Smooth muscle cell (in vitro differentiated cells): ENCODE measurements around the gene EPS15. TPM values are rescaled to one million over a fixed set of nuclear protein-coding genes. Genes with fewer than 3 reads are reported as not detected.
"Not testable (repeated sequence)": the region's sequence is repeated elsewhere in the genome, so short reads cannot be mapped to it uniquely, and the experiment has no call there.

Source experiments
- DNase-seq: peaks from one replicate; lab custom pipeline; 2025; ENCODE audit not compliant: unreplicated experiment; lab: John Stamatoyannopoulos, UW
- H2AFZ ChIP-seq: fragments of 200-600 bp; sonication (generic); 2 replicates; pipeline ENCODE4 v1.6.0; 2016; ENCODE audit warnings: antibody characterized with exemption, low read depth, mild to moderate bottlenecking
- H3F3A ChIP-seq: fragments of 200-600 bp; sonication (generic); 2 replicates; pipeline ENCODE4 v1.6.0; 2017; ENCODE audit warnings: antibody characterized with exemption, low read depth
- H3K27ac ChIP-seq: fragments of 200-600 bp; sonication (generic); 2 replicates; pipeline ENCODE4 v1.5.1; 2016; ENCODE audit warnings: low read depth, mild to moderate bottlenecking
- H3K27me3 ChIP-seq: fragments of 200-600 bp; sonication (generic); 2 replicates; pipeline ENCODE4 v1.6.1; 2016; ENCODE audit warnings: low read depth, mild to moderate bottlenecking
- H3K36me3 ChIP-seq: fragments of 200-600 bp; sonication (generic); 2 replicates; pipeline ENCODE4 v1.5.1; 2016; ENCODE audit warnings: low read depth
- H3K4me1 ChIP-seq: fragments of 200-600 bp; sonication (generic); 2 replicates; pipeline ENCODE4 v1.5.1; 2016; ENCODE audit warnings: low read depth
- H3K4me2 ChIP-seq: fragments of 200-600 bp; sonication (generic); 2 replicates; pipeline ENCODE4 v1.6.0; 2016; ENCODE audit warnings: mild to moderate bottlenecking
- H3K4me3 ChIP-seq: fragments of 200-600 bp; sonication (generic); 2 replicates; pipeline ENCODE4 v1.5.1; 2016; ENCODE audit warnings: mild to moderate bottlenecking
- H3K79me2 ChIP-seq: fragments of 200-600 bp; sonication (generic); 2 replicates; pipeline ENCODE4 v1.6.0; 2016; ENCODE audit warnings: low read depth, mild to moderate bottlenecking
- H3K9ac ChIP-seq: fragments of 200-600 bp; sonication (generic); 2 replicates; pipeline ENCODE4 v1.6.0; 2016; ENCODE audit warnings: low read depth
- H3K9me3 ChIP-seq: fragments of 200-600 bp; sonication (generic); replicated peaks from 2 replicates; pipeline ENCODE4 v1.5.1; 2016; ENCODE audit warnings: low read depth
- H4K20me1 ChIP-seq: fragments of 200-600 bp; sonication (generic); 2 replicates; pipeline ENCODE4 v1.6.0; 2016; ENCODE audit warnings: low read depth
- CTCF ChIP-seq: fragments of 200-600 bp; sonication (generic); IDR thresholded peaks from 2 replicates; pipeline ENCODE4 v1.5.1; 2017; ENCODE audit warnings: borderline replicate concordance, mild to moderate bottlenecking, antibody characterized with exemption; ENCODE audit not compliant: insufficient read depth, poor library complexity, severe bottlenecking
- WGBS: methylation state at CpG from one replicate; pipeline ENCODE4 v1.1.7; 2016; ENCODE audit warnings: low lambda C conversion rate; 5-methylcytosine and 5-hydroxymethylcytosine counted together
- polyA plus RNA-seq: library from polyadenylated mRNA; unstranded; fragments of >200 nt; fragmentation: Nextera tagmentation; extraction: Ambion mirVana; gene quantifications from 2 replicates; pipeline ENCODE4 v1.2.1, GENCODE V29; 2016
- total RNA-seq: library from RNA; depleted of rRNA; stranded (reverse); fragments of >200 nt; gene quantifications from 2 replicates; pipeline ENCODE4 v1.2.3, GENCODE V29; 2014

The EPS15 gene
- total and polyA plus RNA-seq, 2 experiments from 2014 or later: 9.0 to 54.3 TPM

GRCh38 chr1:51487628-51488027 is 31.4 kb downstream of the EPS15 start:
- no peaks in the 10 kb centered on the region for H3F3A ChIP-seq
- 96% methylated on average over 1 of the region's 1 CpG for WGBS
- TF ChIP-seq CTCF: no peak

GRCh38 chr1:51484591-51484990 is 34.5 kb downstream of the EPS15 start:
- Histone ChIP-seq H3K4me1 (no peaks in the 10 kb centered on the region), H3K4me3 (no peak overlapping the region), H3K9me3 (no peaks in the 10 kb centered on the region), H3K4me2 (no peak overlapping the region), H2AFZ (no peak overlapping the region), H4K20me1 (peaks cover 45% of the 10 kb centered on the region), H3K36me3 (no peaks in the 10 kb centered on the region), H3K79me2 (peaks cover 64% of the 10 kb centered on the region), H3K27me3 (no peaks in the 10 kb centered on the region), H3K27ac (no peak overlapping the region), H3F3A (no peaks in the 10 kb centered on the region), H3K9ac (no peak overlapping the region)
- TF ChIP-seq CTCF: no peak
- DNase-seq: no peak

More at GRCh38 chr1:51487628-51488027, 31.4 kb downstream of the EPS15 start:
- no peaks in the 10 kb centered on the region for H3K36me3 ChIP-seq
- no peaks in the 10 kb centered on the region for H3K4me1 ChIP-seq
- no peak overlapping the region for H3K9ac ChIP-seq
- H3K4me3 ChIP-seq: no peak overlapping the region
- no peak overlapping the region for H2AFZ ChIP-seq
- no peaks in the 10 kb centered on the region for H3K9me3 ChIP-seq
- peaks cover 67% of the 10 kb centered on the region for H4K20me1 ChIP-seq
- no peak for DNase-seq
- no peak overlapping the region for H3K4me2 ChIP-seq
- peaks cover 77% of the 10 kb centered on the region for H3K79me2 ChIP-seq
- no peak overlapping the region for H3K27ac ChIP-seq
- no peaks in the 10 kb centered on the region for H3K27me3 ChIP-seq

GRCh38 chr1:51482881-51483280 is 36.2 kb downstream of the EPS15 start:
- DNase-seq: no peak
- no peaks in the 10 kb centered on the region for H3K27me3 ChIP-seq
- H3K9ac ChIP-seq: no peak overlapping the region
- TF ChIP-seq CTCF: no peak
- no peak overlapping the region for H3K4me3 ChIP-seq
- H3K4me2 ChIP-seq: no peak overlapping the region
- H3K36me3 ChIP-seq: no peaks in the 10 kb centered on the region
- WGBS: 85% methylated on average over 4 of the region's 4 CpGs
- H3K79me2 ChIP-seq: peaks cover 50% of the 10 kb centered on the region
- H3K4me1 ChIP-seq: no peaks in the 10 kb centered on the region
- H4K20me1 ChIP-seq: peaks cover 30% of the 10 kb centered on the region
- no peak overlapping the region for H2AFZ ChIP-seq
- no peak overlapping the region for H3K27ac ChIP-seq
- no peaks in the 10 kb centered on the region for H3K9me3 ChIP-seq
- H3F3A ChIP-seq: no peaks in the 10 kb centered on the region

- peaks cover 14% of the 10 kb centered on the region for H4K20me1 ChIP-seq
- not testable (repeated sequence) for DNase-seq, H3K36me3 ChIP-seq, H3K4me3 ChIP-seq, H3K79me2 ChIP-seq, H3K27ac ChIP-seq, H3K9me3 ChIP-seq, H3K27me3 ChIP-seq, H3F3A ChIP-seq, H2AFZ ChIP-seq, H3K9ac ChIP-seq, H3K4me1 ChIP-seq, H3K4me2 ChIP-seq
- WGBS: 94% methylated on average over 9 of the region's 9 CpGs
These were observed 44.0 kb downstream of the EPS15 start for GRCh38 chr1:51474832-51475620.
